GM23338 (cell line): ENCODE data around the gene TLE3.

Source experiments
- EZH2phosphoT487 ChIP-seq: fragments of 200-600 bp; sonication (generic); IDR thresholded peaks from one replicate; pipeline ENCODE4 v1.8.1; 2018; ENCODE audit warnings: antibody characterized with exemption; ENCODE audit not compliant: unreplicated experiment
- JUNB ChIP-seq: IDR thresholded peaks from one replicate; pipeline ENCODE4 v1.6.1; 2016; ENCODE audit warnings: antibody characterized with exemption; ENCODE audit not compliant: unreplicated experiment
- POLR2AphosphoS5 ChIP-seq: IDR thresholded peaks from 2 replicates; pipeline ENCODE4 v1.6.1; 2016; ENCODE audit warnings: antibody characterized with exemption, low read depth
- TF ChIP-seq, protein P1 (sequence below), 2 experiments: fragments of 200-600 bp in 1 of 2; sonication (generic) in 1 of 2; conservative IDR thresholded peaks; 2 replicates each; pipeline versions ENCODE4 v1.5.1 to v1.6.1; 2016 to 2017; ENCODE audit warnings: antibody characterized with exemption in 2 of 2, low read depth in 2 of 2, mild to moderate bottlenecking in 2 of 2, moderate library complexity in 1 of 2
- TF ChIP-seq, protein P2 (sequence below): IDR thresholded peaks from one replicate; pipeline ENCODE4 v1.6.1; 2018; ENCODE audit warnings: antibody characterized with exemption; ENCODE audit not compliant: unreplicated experiment

DNA sequence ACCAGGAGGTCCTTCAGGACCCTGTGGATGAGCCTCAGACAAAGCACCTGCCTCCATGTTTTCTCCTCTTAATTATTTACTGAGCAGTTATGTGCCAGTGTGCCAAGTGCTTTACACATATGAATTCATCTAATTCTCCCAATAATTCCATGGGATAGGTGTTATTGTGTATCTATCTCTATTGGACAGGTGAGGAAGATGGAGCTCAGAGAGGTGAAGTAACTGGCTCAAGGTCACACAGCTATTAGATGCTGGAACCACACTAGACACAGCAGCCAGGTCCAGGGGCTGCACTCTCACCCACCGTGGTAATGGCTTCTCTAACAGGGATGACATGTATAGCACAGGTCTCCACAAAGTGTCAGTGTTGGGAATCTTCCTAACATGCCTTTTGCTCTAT lies 70.2 kb downstream of the TLE3 start:
- TF ChIP-seq, protein P1, sequence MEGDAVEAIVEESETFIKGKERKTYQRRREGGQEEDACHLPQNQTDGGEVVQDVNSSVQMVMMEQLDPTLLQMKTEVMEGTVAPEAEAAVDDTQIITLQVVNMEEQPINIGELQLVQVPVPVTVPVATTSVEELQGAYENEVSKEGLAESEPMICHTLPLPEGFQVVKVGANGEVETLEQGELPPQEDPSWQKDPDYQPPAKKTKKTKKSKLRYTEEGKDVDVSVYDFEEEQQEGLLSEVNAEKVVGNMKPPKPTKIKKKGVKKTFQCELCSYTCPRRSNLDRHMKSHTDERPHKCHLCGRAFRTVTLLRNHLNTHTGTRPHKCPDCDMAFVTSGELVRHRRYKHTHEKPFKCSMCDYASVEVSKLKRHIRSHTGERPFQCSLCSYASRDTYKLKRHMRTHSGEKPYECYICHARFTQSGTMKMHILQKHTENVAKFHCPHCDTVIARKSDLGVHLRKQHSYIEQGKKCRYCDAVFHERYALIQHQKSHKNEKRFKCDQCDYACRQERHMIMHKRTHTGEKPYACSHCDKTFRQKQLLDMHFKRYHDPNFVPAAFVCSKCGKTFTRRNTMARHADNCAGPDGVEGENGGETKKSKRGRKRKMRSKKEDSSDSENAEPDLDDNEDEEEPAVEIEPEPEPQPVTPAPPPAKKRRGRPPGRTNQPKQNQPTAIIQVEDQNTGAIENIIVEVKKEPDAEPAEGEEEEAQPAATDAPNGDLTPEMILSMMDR (conservative IDR thresholded peaks at IDR 0.05; ENCODE audit: low read depth in 2 of 2), result no peak
- TF ChIP-seq EZH2phosphoT487, result no peak
- no peak for TF ChIP-seq POLR2AphosphoS5
- TF ChIP-seq, protein P2, sequence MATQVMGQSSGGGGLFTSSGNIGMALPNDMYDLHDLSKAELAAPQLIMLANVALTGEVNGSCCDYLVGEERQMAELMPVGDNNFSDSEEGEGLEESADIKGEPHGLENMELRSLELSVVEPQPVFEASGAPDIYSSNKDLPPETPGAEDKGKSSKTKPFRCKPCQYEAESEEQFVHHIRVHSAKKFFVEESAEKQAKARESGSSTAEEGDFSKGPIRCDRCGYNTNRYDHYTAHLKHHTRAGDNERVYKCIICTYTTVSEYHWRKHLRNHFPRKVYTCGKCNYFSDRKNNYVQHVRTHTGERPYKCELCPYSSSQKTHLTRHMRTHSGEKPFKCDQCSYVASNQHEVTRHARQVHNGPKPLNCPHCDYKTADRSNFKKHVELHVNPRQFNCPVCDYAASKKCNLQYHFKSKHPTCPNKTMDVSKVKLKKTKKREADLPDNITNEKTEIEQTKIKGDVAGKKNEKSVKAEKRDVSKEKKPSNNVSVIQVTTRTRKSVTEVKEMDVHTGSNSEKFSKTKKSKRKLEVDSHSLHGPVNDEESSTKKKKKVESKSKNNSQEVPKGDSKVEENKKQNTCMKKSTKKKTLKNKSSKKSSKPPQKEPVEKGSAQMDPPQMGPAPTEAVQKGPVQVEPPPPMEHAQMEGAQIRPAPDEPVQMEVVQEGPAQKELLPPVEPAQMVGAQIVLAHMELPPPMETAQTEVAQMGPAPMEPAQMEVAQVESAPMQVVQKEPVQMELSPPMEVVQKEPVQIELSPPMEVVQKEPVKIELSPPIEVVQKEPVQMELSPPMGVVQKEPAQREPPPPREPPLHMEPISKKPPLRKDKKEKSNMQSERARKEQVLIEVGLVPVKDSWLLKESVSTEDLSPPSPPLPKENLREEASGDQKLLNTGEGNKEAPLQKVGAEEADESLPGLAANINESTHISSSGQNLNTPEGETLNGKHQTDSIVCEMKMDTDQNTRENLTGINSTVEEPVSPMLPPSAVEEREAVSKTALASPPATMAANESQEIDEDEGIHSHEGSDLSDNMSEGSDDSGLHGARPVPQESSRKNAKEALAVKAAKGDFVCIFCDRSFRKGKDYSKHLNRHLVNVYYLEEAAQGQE, result no peak
- no peak for TF ChIP-seq JUNB
